SK-N-SH treated with all-trans-retinoic acid at 6 μM for 48 hours (cell line): Measurements from ENCODE around the gene DEF6.
"Not testable (repeated sequence)": the region's sequence is repeated elsewhere in the genome, so short reads cannot be mapped to it uniquely, and the experiment has no call there.

Experiments
- PPARA ChIP-seq: fragments of 250-450 bp; sonication (Bioruptor Pico); IDR thresholded peaks from 2 replicates; pipeline ENCODE4 v1.5.0; 2020; ENCODE audit warnings: mild to moderate bottlenecking, borderline replicate concordance
- TOX ChIP-seq: fragments of 250-450 bp; sonication (Bioruptor Pico); IDR thresholded peaks from 2 replicates; pipeline ENCODE4 v1.8.0; 2021; ENCODE audit warnings: mild to moderate bottlenecking, moderate library complexity, borderline replicate concordance
- ZFP3 ChIP-seq: fragments of 250-450 bp; sonication (Bioruptor Pico); IDR thresholded peaks from 2 replicates; pipeline ENCODE4 v1.5.0; 2020; ENCODE audit warnings: mild to moderate bottlenecking, moderate library complexity
- TF ChIP-seq, protein P1 (sequence below): fragments of 250-450 bp; sonication (Bioruptor Pico); IDR thresholded peaks from 2 replicates; pipeline ENCODE4 v1.8.0; 2020; ENCODE audit warnings: mild to moderate bottlenecking, moderate library complexity, borderline replicate concordance

DNA sequence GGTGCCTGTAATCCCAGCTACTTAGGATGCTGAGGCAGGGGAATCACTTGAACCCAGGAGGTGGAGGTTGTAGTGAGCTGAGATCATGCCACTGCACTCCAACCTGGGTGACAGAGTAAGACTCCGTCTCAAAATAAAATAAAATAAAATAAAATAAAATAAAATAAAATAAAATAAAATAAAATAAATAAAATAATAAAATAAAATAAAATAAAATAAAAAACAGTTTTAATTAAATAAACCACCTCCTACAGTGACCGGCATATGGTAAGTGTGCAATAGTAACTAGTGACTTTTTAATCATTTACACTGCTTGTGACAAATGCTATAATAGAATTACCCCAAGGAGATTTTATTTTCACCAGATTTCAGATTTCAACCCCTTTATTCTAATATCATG is 10.9 kb downstream of the DEF6 start:
- not testable (repeated sequence) for TF ChIP-seq ZFP3, PPARA, TOX (CRISPR knock-in tag)
- TF ChIP-seq, protein P1, sequence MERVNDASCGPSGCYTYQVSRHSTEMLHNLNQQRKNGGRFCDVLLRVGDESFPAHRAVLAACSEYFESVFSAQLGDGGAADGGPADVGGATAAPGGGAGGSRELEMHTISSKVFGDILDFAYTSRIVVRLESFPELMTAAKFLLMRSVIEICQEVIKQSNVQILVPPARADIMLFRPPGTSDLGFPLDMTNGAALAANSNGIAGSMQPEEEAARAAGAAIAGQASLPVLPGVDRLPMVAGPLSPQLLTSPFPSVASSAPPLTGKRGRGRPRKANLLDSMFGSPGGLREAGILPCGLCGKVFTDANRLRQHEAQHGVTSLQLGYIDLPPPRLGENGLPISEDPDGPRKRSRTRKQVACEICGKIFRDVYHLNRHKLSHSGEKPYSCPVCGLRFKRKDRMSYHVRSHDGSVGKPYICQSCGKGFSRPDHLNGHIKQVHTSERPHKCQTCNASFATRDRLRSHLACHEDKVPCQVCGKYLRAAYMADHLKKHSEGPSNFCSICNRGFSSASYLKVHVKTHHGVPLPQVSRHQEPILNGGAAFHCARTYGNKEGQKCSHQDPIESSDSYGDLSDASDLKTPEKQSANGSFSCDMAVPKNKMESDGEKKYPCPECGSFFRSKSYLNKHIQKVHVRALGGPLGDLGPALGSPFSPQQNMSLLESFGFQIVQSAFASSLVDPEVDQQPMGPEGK (CRISPR knock-in tag), result not testable (repeated sequence)
